AG08395 (cell line): Measurements from ENCODE around the gene DPP10.

Experiments
- DNase-seq: peaks from one replicate; pipeline ENCODE4 v3.0.0; 2012; ENCODE audit warnings: mixed read lengths, low spot score

The DPP10 gene

GRCh38 chr2:115568643-115569042, 1126.2 kb downstream of the DPP10 start:
- no peak for DNase-seq

GRCh38 chr2:115569547-115569946, 1127.1 kb downstream of the DPP10 start:
- no peak for DNase-seq

- DNase-seq, result no peak
Measured at GRCh38 chr2:115572746-115573145, 1130.3 kb downstream of the DPP10 start.

- no peak for DNase-seq
Measured at GRCh38 chr2:115573756-115574155, 1131.3 kb downstream of the DPP10 start.

- DNase-seq, result no peak
Measured at GRCh38 chr2:115574667-115575066, 1132.2 kb downstream of the DPP10 start.

GRCh38 chr2:115580784-115581183, 1138.3 kb downstream of the DPP10 start:
- DNase-seq, result no peak

- DNase-seq, result no peak
Measured at GRCh38 chr2:115584507-115584906, 1142.1 kb downstream of the DPP10 start.

GRCh38 chr2:115596659-115597375, 1154.4 kb downstream of the DPP10 start:
- DNase-seq, result no peak

- DNase-seq, result no peak
Measured at GRCh38 chr2:115603285-115603684, 1160.8 kb downstream of the DPP10 start.

GRCh38 chr2:115606350-115606749, 1163.9 kb downstream of the DPP10 start:
- no peak for DNase-seq

GRCh38 chr2:115609978-115610377, 1167.5 kb downstream of the DPP10 start:
- no peak for DNase-seq

GRCh38 chr2:115610888-115611287, 1168.4 kb downstream of the DPP10 start:
- DNase-seq, result no peak

- no peak for DNase-seq
Measured at GRCh38 chr2:115624332-115624731, 1181.9 kb downstream of the DPP10 start.

- no peak for DNase-seq
Measured at GRCh38 chr2:115634578-115634977, 1192.1 kb downstream of the DPP10 start.

GRCh38 chr2:115635430-115635829, 1193.0 kb downstream of the DPP10 start:
- DNase-seq, result no peak

GRCh38 chr2:115649731-115650130, 1207.3 kb downstream of the DPP10 start:
- DNase-seq, result no peak

GRCh38 chr2:115650827-115651226, 1208.4 kb downstream of the DPP10 start:
- no peak for DNase-seq

GRCh38 chr2:115652652-115653051, 1210.2 kb downstream of the DPP10 start:
- DNase-seq, result no peak

GRCh38 chr2:115654362-115654761, 1211.9 kb downstream of the DPP10 start:
- no peak for DNase-seq

- DNase-seq, result no peak
Measured at GRCh38 chr2:115678129-115678528, 1235.7 kb downstream of the DPP10 start.

GRCh38 chr2:115684345-115684744, 1241.9 kb downstream of the DPP10 start:
- no peak for DNase-seq

- no peak for DNase-seq
Measured at GRCh38 chr2:115691409-115691808, 1249.0 kb downstream of the DPP10 start.

- DNase-seq, result no peak
Measured at GRCh38 chr2:115694651-115695050, 1252.2 kb downstream of the DPP10 start.

GRCh38 chr2:115733190-115733775, 1290.8 kb downstream of the DPP10 start:
- DNase-seq, result no peak
